ENCODE data around the gene KRTAP10-6.

DNA sequence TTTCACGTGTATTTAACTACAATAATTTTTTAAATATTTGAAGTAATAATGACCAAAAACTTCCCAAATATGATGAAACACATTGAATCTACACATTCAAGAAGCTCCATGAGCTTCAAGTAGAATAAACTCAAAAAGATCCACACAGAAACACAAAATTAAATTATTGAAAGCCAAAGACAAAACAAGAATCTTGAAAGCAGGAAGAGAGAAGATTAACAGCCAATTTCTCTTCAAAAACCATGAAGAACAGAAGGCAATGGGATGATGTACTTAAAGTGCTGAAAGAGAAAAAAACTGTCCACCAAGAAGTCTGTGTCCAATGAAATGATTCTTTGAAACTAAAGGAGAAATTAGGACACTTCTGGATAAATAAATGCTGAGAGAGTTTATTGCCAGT is 39.8 kb upstream of the KRTAP10-6 start:
- TF ChIP-seq, protein P1, sequence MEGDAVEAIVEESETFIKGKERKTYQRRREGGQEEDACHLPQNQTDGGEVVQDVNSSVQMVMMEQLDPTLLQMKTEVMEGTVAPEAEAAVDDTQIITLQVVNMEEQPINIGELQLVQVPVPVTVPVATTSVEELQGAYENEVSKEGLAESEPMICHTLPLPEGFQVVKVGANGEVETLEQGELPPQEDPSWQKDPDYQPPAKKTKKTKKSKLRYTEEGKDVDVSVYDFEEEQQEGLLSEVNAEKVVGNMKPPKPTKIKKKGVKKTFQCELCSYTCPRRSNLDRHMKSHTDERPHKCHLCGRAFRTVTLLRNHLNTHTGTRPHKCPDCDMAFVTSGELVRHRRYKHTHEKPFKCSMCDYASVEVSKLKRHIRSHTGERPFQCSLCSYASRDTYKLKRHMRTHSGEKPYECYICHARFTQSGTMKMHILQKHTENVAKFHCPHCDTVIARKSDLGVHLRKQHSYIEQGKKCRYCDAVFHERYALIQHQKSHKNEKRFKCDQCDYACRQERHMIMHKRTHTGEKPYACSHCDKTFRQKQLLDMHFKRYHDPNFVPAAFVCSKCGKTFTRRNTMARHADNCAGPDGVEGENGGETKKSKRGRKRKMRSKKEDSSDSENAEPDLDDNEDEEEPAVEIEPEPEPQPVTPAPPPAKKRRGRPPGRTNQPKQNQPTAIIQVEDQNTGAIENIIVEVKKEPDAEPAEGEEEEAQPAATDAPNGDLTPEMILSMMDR (IDR thresholded peaks at IDR 0.05; ENCODE audit: control extremely low read depth in 1 of 3, insufficient read depth in 1 of 3, low read depth in 1 of 3, low read length in 3 of 3), result no peak
- no peak for TF ChIP-seq CREB1 (IDR thresholded peaks at IDR 0.05)
- TF ChIP-seq EP300 (IDR thresholded peaks at IDR 0.05; ENCODE audit: borderline replicate concordance in 1 of 2, low read depth in 2 of 2, low read length in 2 of 2), result no peak
- TF ChIP-seq, protein P2, sequence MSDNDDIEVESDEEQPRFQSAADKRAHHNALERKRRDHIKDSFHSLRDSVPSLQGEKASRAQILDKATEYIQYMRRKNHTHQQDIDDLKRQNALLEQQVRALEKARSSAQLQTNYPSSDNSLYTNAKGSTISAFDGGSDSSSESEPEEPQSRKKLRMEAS (IDR thresholded peaks at IDR 0.05), result no peak
